Uterus (tissue), 4 donors: Measurements from ENCODE around the gene NOTCH2. TPM values are rescaled to one million over a fixed set of nuclear protein-coding genes. Genes with fewer than 3 reads are reported as not detected.

Source experiments
- DNase-seq, 2 donors: peaks; one replicate each; pipeline ENCODE4 v3.0.0-alpha.2; 2019 to 2020
- H3K27ac ChIP-seq, 2 donors: fragments of 200-600 bp; sonication (generic); 1 replicate in 1 of 2; 2 replicates in 1 of 2; pipeline ENCODE4 v1.5.1; 2016 to 2018
- H3K27me3 ChIP-seq, 2 donors: fragments of 200-600 bp; sonication (generic); one replicate each; pipeline ENCODE4 v1.5.1; 2018 to 2019; ENCODE audit warnings: control low read depth in 1 of 2
- H3K36me3 ChIP-seq, 2 donors: fragments of 200-600 bp; sonication (generic); one replicate each; pipeline ENCODE4 v1.5.1; 2019; ENCODE audit warnings: control low read depth in 1 of 2
- H3K4me1 ChIP-seq, 2 donors: fragments of 200-600 bp; sonication (generic); one replicate each; pipeline ENCODE4 v1.5.1; 2018 to 2019; ENCODE audit warnings: control low read depth in 1 of 2
- H3K4me3 ChIP-seq, 2 donors: fragments of 200-600 bp; sonication (generic); 1 replicate in 1 of 2; 2 replicates in 1 of 2; pipeline ENCODE4 v1.5.1; 2018 to 2019; ENCODE audit warnings: mild to moderate bottlenecking in 1 of 2
- H3K9me3 ChIP-seq, 2 donors: fragments of 200-600 bp; sonication (generic); one replicate each; pipeline ENCODE4 v1.5.1; 2019; ENCODE audit warnings: control low read depth in 1 of 2
- POLR2A ChIP-seq, 2 donors: fragments of 450-650 bp; IDR thresholded peaks; one replicate each; pipeline ENCODE4 v1.6.1; 2016; ENCODE audit warnings: antibody characterized with exemption in 2 of 2, mild to moderate bottlenecking in 1 of 2, moderate library complexity in 1 of 2
- intact Hi-C: fragments of 100-400 bp; cut with DNase I; formaldehyde crosslinking; loops from one replicate; pipeline ENCODE4 v1.15.1; 2023; ENCODE audit warnings: low total_unique reads
- total RNA-seq, 4 donors: library from RNA; depleted of rRNA in 3 of 4; stranded (reverse); fragments of >200 nt in 3 of 4; gene quantifications; one replicate each; pipeline versions ENCODE4 v1.1.0 to v1.2.4, GENCODE V29; 2014 to 2023
- TF ChIP-seq, protein P1 (sequence below), 4 experiments: fragments of 200-600 bp in 2 of 4; fragments of 450-650 bp in 2 of 4; sonication (generic) in 2 of 4; IDR thresholded peaks; one replicate each; pipeline ENCODE4 v1.5.1; 2016 to 2019; ENCODE audit warnings: antibody characterized with exemption in 4 of 4, mild to moderate bottlenecking in 2 of 4, moderate library complexity in 1 of 4
- donor health status: DM: yes; HTN: yes; CAD: no.

Gene NOTCH2
- total RNA-seq, 4 donors from 2014 or later: 33.8 to 266 (median 87.7) TPM

- TF ChIP-seq POLR2A (IDR thresholded peaks at IDR 0.05): no peak
- TF ChIP-seq, protein P1, sequence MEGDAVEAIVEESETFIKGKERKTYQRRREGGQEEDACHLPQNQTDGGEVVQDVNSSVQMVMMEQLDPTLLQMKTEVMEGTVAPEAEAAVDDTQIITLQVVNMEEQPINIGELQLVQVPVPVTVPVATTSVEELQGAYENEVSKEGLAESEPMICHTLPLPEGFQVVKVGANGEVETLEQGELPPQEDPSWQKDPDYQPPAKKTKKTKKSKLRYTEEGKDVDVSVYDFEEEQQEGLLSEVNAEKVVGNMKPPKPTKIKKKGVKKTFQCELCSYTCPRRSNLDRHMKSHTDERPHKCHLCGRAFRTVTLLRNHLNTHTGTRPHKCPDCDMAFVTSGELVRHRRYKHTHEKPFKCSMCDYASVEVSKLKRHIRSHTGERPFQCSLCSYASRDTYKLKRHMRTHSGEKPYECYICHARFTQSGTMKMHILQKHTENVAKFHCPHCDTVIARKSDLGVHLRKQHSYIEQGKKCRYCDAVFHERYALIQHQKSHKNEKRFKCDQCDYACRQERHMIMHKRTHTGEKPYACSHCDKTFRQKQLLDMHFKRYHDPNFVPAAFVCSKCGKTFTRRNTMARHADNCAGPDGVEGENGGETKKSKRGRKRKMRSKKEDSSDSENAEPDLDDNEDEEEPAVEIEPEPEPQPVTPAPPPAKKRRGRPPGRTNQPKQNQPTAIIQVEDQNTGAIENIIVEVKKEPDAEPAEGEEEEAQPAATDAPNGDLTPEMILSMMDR (IDR thresholded peaks at IDR 0.05): no peak
- Histone ChIP-seq H3K4me3 (no peak overlapping the region), H3K9me3 (no peaks in the 10 kb centered on the region), H3K27ac (no peak overlapping the region), H3K4me1 (no peaks in the 10 kb centered on the region), H3K36me3 (no peaks in the 10 kb centered on the region), H3K27me3 (no peaks in the 10 kb centered on the region)
- intact Hi-C loops: no loop called here
- DNase-seq: no peak
These were observed 203.0 kb downstream of the NOTCH2 start for GRCh38 chr1:119866451-119866850.

GRCh38 chr1:119865627-119866026 lies 203.8 kb downstream of the NOTCH2 start:
- DNase-seq: no peak
- no peaks in the 10 kb centered on the region for H3K9me3 ChIP-seq
- no peaks in the 10 kb centered on the region for H3K4me1 ChIP-seq
- no peaks in the 10 kb centered on the region for H3K36me3 ChIP-seq
- no peak overlapping the region for H3K27ac ChIP-seq
- no peak overlapping the region for H3K4me3 ChIP-seq
- no peaks in the 10 kb centered on the region for H3K27me3 ChIP-seq
- intact Hi-C loops: no loop called here
- TF ChIP-seq, protein P1 (IDR thresholded peaks at IDR 0.05): no peak
- TF ChIP-seq POLR2A (IDR thresholded peaks at IDR 0.05): no peak

- no peaks in the 10 kb centered on the region for H3K9me3 ChIP-seq
- H3K4me3 ChIP-seq: no peak overlapping the region
- no peaks in the 10 kb centered on the region for H3K36me3 ChIP-seq
- no peaks in the 10 kb centered on the region for H3K27me3 ChIP-seq
- TF ChIP-seq, protein P1 (IDR thresholded peaks at IDR 0.05): no peak
- intact Hi-C loops: no loop called here
- no peak for DNase-seq
- H3K4me1 ChIP-seq: no peaks in the 10 kb centered on the region
- H3K27ac ChIP-seq: no peak overlapping the region
These were observed 207.2 kb downstream of the NOTCH2 start for GRCh38 chr1:119862276-119862675.

Other genes with a start within 250 kb of the NOTCH2 start
- not detected for gene ADAM30, start 173.1 kb downstream of the NOTCH2 start, total RNA-seq
- gene SEC22B, start 106.9 kb upstream of the NOTCH2 start, total RNA-seq: 10 to 100 TPM; 17.2 to 61.7 (median 42.2) TPM